NCI-H345 treated with DMSO at 0.1 percent for 48 hours (cell line): ENCODE measurements around the gene KIF24.
"Not testable (repeated sequence)": the region's sequence is repeated elsewhere in the genome, so short reads cannot be mapped to it uniquely, and the experiment has no call there.

ENCODE experiments used
- DNase-seq: peaks from one replicate; lab custom pipeline; 2025; ENCODE audit not compliant: unreplicated experiment; lab: John Stamatoyannopoulos, UW

Gene KIF24

DNA sequence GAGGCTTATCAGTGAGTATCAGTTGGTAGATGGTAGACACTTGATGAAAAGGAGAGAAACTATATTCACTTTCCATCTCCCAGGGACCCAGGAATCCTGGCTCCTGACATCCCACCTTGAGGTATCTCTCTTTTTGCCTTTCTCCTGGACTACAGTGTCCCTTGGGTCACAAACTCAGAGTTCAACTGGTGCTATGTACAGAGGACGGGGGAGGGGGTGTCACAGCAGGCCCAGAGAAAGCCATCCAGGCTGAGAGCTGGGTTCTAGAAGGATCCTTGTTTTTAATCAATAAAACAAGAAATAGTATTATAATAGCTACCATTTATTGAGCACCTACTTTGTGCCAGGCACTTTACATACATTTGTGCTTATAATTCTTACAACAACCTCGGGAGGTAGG lies 37.3 kb upstream of the KIF24 start:
- no peak for DNase-seq

DNA sequence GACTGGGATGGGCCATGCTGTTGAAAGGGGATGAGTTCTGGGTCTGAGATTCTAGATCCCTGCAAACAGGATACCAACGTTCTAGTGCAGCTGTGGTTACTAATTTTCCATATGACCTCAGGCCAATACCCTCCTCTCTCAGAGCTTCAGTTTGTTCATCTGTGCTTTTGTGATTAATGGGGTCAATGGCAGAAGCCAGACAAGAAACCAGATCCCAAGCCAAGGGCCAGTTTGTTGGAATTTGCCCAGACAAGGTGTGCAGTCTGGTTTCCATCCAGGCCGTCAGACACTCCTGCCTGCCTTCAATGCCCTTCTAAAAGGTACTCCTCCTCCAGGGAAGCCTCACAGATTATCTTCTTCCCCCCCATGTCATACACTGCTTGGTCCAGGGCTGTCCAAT lies 36.2 kb upstream of the KIF24 start:
- DNase-seq: no peak

DNA sequence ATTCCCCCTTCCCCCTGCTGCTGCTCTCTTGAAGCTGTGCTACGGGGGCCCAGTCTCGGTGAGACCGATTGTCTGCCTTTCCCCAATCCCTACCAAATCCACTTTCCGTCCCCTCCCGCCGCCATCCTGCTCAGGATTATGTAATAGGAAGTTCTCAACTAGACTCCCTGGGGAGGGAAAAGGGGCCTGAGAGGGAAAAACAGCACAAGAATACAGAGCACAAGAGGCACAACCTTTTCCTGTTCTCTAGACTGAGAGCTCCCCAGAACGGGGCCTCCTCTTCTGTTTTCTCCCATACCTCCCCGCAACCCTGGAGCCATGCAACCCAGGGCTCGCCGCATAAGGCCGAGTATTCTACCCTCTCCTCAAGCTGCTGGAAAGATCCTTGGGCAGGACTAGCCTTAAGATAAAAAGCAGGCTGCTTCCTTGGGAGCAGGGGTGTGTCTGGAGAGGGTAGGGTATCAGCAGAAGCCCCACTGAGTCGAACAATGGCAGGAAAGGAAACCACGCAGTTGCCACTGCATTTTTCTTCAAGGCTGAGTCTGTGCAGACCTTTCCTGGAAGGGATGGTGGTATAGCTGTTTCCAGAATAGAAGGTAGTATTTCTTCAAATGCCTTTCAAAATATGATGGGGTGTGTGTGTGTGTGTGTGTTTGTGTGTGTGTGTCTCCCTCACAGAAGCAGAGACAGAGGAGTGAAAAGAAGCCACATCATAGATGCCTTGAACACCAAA lies 34.7 kb upstream of the KIF24 start:
- no peak for DNase-seq

DNA sequence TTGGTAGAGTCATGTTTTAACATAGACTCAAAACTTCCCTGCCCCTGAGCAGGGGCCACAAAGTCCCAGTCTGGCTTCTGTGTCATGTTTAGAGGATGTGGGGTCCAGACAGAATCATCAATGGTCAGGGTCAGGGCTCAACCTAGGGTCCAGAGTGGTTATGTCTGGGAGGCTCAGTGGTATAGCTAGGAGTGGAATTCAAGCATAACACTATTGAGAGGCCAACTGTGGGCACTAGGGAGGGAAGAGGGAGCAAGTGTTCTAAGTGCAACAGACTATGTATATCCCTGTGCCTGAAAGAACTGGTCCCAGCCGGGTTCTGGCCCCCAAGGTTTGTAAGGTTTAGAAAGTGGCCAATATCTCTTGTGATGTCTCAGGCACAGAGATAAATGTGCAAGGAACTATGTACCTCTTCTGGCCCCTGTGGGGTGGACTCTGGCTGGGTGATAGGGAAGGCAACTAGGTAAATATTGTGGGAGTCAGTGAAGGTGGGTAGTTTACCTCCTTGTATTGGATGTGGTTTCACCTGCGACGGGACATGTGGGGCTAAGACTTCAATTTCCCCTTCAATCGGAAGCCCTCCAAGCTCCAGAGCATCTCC lies 33.6 kb upstream of the KIF24 start:
- DNase-seq: no peak

DNA sequence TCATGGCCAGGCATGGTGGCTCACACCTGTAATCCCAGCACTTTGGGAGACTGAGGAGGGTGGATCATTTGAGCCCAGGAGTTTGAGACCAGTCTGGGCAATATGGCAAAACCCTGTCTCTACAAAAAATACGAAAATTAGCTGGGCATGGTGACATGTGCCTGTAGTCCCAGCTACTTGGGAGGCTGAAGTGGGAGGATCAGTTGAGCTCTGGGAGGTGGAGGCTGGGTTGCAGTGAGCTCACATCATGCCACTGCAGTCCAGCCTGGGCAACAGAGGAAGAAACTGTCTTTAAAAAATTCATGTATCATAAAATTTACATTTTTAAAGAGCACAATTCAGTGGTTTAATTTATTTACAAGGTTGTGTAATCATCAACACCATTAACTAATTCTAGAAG lies 23.9 kb upstream of the KIF24 start:
- DNase-seq: not testable (repeated sequence)

DNA sequence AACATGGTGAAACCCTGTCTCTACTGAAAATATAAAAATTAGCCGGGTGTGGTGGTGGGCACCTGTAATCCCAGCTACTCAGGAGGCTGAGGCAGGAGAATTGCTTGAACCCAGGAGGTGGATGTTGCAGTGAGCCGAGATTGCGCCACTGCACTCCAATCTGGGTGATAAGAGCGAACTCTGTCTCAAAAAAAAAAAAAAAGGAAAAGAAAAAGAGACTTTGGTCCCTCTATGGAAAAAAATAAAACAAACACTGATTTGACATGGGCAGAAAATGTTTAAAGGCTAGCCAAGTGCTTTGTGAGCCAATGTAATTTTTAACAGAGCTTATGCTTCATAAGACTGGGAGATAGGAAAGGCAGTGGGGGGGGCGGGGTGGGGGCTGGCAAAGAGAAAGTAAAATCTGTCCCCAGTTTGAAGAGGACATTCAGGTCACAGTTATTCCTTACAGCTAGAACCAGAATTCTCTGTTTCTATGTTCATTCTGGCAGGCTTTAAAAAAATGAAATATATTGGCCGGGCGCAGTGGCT lies 23.1 kb upstream of the KIF24 start:
- DNase-seq: not testable (repeated sequence)

DNA sequence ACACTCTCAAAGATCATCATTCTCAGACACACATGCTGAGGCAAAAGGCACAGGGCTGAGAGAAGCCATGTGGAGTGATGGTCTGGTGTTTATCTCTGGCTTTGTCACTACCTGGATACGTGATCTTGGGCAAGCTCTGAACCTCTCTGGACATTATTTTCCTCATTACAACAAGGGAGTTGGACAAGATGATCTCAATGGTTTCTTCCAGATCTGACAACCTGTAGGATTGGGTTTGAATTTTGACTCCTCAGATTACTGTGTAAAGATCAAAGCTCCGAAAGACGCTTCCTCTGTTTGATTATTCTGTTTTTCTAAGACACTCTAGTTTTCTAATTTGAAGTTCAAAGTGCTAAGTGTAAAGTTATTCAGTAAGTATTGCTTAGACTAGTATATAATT lies 20.3 kb upstream of the KIF24 start:
- no peak for DNase-seq

DNA sequence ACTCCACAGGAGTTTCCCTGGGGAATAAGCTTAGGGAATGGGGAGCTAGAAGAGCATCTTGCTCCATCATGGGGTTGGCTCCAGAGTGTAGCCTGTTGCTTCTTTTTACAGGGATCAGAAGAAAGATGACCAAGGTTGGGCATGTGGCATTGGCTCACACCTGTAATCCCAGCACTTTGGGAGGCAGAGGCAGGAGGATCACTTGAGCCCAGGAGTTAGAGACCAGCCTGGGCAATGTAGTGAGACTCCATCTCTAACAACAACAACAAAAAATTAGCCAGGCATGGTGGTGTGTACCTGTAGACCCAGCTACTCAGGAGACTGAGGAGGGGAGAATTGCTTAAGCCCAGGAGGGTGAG lies 18.7 kb upstream of the KIF24 start:
- no peak for DNase-seq

DNA sequence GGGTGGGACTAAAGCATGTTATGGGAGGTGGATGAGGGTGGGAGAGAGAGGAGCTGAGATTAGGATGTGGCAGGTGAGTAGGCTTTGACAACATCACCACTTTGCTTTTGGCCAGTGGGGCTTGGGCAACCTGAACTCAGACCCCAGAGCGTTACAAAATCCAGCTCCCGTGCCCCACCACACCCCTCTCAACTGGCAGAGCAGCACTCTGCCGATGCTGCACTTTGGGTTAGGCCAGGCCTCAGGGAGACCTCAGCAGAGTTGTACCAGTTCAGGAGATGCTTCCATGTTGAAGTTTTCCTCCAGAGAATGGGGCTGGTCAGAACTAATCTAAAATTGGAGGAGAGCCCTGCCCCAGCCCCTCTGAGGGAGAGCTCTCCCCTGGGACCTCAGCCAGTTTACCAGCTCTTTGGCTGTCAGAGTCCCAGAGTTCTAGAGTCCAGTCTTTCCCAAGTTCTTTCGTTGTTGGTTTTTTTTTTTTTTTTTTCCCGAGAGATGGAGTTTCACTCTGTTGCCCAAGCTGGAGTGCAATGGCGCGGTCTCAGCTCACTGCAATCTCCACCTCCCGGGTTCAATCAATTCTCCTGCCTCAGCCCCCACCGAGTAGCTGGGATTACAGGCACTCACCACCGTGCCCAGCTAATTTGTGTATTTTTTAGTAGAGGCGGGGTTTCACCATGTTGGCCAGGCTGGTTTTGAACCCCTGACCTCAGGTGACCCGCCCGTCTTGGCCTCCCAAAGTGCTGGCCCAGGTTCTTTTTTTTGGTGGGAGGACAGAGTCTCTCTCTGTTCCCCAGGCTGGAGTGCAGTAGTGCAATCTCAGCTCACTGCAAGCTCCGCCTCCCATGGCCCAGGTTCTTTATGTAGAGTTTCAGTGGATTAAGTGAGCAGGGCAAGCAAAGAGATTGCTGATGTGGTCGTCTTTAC lies 18.1 kb upstream of the KIF24 start:
- DNase-seq: no peak

DNA sequence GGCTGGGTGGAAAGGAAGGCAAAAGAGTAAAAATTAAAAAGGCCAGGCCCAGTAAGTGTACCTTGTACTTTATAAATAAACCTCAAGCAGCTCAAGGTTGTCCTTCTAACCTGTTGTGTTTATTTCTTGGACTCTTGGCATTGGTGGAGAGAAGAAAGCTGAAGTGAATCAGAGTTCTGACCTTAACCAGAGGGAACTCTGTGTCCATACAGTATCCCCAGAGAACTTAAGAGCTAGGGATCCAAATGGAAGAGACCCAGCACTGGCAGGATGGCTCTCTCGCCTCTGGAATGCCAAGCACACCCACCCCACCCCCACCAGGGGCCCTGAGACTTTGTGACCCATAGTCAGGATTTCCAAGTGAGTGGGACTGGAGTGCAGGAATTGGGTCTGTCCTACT lies 14.5 kb upstream of the KIF24 start:
- DNase-seq: no peak

DNA sequence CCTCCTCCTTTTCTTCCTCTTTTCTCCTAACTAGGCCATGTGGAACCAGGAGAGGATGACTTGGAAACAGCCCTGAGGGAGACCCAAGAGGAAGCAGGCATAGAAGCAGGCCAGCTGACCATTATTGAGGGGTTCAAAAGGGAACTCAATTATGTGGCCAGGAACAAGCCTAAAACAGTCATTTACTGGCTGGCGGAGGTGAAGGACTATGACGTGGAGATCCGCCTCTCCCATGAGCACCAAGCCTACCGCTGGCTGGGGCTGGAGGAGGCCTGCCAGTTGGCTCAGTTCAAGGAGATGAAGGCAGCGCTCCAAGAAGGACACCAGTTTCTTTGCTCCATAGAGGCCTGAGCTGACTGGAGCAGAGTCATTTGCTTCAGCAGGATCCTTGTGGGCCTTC lies 14.0 kb upstream of the KIF24 start:
- no peak for DNase-seq

DNA sequence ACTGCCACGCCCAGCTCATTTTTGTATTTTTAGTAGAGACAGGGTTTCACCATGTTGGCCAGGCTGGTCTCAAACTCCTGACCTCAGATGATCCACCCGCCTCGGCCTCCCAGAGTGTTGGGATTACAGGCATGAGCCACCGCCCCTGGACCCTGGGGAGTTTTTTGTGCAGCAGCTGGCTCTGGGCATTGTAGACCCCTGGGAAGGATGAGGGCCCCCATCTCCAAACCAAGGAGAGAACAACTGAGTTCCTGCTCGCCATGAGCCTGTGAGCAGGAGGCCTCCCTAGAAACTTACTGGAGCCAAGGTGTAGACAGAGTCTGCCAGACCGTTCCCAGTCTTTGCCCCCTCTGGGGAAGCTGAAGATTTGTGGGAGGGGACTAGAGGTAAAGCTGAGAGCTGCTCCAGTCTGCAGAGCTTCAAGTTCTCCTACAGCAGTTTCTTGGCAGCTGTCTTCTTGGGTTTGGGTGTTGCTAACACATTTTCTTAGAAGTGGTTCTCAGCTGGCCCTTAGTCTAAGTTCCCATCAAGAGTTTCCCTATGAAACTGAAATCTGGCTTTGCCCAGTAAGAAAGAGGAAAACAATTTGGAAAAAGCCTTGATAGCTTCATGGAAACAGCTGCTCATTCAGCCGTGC lies 12.7 kb upstream of the KIF24 start:
- DNase-seq: no peak

DNA sequence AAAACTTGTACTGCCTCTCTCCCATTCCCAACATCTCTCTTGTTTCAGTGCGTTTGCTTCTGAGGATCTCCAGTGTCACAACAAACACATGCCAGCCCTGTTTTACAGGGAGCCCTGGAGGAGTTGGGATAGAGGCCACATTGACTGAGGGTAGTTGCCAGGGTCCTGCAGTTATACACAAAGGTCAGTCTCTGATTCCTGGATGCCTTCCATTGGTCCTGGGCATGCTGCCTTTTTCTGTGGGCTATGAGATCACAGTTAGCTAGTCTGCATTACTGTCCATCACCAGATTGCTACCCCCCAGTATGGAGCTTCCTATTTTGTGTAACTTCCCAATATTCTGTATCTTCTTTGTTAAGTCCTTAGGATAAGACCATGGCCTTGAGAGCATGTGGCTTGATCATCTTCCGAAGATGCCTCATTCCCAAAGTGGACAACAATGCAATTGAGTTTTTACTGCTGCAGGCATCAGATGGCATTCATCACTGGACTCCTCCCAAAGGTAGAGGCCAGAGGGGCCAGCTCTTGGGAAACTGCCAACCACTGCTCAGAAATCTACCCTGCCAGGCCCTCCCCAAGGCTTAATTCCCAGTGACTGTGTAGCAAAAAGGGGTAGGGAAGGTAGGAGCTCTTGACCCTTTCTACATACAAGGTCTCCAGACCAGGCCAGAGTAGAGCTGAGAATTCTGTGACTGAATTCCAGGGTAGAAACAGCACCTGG lies 9.8 kb upstream of the KIF24 start:
- DNase-seq: no peak

DNA sequence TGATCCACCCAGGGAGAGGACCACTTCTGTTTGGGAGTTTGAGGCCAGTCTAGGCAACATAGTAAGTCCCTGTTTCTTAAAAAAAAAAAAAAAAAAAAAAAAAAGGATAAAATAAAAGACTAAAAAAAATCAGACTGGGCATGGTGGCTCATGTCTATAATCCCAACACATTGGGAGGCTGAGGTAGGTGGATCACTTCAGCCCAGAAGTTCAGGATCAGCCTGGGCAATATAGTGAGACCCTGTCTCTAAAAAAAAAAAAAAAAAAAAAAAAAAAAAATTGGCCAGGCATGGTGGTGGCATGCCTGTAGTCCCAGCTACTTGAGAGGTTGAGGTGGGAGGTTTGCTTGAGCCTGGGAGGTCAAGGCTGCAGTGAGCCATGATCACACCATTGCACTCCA lies 9.0 kb upstream of the KIF24 start:
- not testable (repeated sequence) for DNase-seq

DNA sequence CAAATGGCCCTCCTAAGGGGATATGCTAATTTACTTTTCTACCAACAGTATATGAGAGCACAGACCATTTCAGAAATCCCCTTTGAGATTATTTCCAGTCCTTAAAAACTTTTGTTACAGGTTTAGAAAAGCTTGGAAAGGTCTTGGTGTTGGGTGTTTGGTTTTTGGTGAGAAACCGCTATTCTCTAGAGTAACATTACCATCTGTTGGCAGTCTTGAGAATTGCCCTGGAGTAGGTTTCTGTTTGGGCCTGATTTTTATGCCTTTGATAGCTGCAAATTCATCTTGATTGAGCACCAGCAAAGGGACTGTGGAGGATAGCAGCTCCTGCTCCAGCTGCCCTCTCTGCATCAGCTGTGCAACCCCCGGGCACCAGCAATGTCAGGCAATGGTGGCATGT lies 8.3 kb upstream of the KIF24 start:
- DNase-seq: no peak

DNA sequence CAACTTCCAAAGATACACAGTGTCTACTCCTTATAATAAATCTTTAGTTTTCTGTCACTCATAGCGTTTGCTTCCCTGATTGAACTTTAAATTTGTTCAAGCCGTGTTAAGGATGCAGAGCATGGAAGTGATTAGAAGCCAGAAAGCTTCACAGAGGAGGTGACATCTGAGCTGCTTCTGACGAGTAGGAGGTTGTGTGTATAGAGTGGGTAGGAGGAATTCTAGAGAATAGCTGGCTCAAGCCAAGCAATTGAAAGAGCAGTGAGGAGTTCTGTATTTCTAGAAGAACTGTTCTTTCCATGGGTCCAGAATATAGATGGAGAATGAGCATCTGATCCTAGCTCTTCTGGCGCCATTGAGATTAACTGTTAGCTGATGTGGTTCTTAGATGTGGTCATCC lies 6.3 kb upstream of the KIF24 start:
- no peak for DNase-seq

DNA sequence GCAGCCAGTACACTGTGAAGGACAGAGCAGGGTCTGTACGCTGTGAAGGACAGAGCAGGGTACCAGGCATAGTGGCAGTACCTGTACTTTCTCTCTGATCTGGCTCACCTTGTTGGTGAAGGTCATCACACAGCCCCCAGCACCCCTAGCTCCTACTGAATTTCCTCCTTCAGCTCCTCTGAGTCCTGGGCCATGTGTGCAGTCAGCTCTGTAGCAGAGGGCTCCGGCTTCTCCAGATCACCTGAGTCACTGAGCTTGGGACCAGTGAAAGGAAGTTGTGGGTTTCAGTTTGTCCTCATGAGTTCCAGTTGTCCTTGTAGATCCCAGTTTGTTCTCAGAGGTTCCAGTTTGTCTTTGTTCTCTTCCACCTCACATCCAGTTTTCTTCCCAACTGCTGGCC lies 5.8 kb upstream of the KIF24 start:
- DNase-seq: no peak

DNA sequence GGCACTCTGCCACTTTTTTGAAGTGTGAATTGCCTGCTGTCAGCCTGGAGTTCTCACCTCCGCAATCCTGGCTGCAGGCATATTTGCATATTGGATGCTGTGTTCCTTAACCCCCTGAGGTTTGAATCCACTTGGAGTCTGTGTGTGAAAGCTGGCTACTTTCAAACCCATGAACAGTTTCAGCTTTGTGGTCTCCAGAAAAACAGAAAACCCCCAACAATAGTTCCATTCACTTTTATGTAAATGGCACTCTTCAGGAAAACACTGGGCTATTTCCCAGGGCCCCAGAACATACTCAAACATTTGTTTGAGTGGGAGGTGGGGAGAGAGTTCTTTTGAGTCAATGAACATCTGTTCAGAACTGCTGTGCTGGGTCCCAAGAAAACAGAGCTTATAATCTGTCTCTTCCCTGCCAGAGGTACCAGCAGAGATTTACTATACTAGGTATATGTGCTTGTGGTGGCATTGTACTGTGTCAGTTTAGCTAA lies 5.3 kb upstream of the KIF24 start:
- DNase-seq: no peak

DNA sequence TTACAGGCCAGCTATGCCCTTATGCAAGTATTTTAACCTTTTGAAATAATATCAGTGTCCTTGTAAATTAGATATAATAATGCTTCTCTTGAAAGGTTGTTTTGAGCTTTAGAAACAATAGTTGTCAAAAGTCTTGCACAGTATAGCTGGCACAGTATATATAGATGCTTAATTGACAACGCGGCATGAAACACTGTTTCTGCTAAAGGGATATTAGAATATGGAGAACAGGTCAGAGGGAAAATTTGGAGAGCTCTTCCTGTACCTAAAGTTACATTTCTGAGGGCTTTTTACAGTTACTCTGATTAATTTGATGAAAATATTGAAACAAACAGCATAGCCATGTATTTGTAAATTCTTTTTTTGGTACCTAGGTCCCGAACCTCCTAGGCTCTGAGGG lies 4.8 kb upstream of the KIF24 start:
- DNase-seq: no peak

DNA sequence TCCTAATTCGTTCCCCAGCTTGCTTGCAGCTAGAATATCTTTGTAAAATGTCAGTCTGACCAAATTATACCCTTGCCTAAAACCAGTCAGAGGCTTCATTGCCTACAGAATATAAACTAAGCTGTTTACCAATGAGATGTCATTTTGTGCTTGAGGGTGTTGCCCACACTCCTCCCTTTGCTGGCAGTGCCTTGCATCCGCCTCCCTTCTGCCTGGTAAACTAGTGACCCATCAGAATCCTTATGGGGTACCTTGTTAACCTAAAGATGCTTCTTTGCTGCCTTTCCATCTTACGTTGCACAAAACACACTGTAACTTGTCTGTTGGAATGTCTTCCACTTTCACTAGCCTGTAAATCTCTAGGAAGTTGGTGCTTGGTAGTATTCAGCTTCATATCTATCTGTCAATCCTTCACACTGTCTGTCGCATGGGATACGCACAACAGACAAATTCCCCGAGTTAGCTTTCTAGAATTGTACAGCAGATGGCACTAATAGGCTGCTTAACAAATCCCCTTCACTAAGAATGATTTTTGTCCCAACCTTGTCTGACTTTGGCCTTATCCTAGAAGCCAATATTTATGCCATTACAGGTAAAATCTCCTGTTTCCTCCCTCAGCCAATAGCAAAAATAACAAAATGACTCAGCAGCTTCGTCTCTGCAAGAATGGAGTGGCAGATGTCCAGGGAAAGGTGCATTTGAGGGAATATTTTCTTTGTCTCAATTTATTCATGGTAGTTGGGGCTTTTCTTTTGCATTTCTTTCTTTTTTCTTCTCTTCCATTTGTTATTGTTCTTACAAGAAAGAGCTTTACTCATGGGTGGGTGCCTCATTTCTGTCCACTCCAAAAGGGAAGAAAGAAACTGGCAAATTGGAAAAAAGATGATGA lies 3.3 kb upstream of the KIF24 start:
- no peak for DNase-seq
